ENCODE results near the gene HES4. TPM values are rescaled to one million over a fixed set of nuclear protein-coding genes. Genes with fewer than 3 reads are reported as not detected.

Gene HES4
- total and polyA plus RNA-seq, 2 of the 13 experiments (the other 11 are each of a cell fraction or from before 2014, with no cell fraction given): 8.8 to 10.6 TPM

GRCh38 chr1:1041873-1042272 lies 42.0 kb upstream of the HES4 start:
- no peaks in the 10 kb centered on the region for H3K27me3 ChIP-seq (ENCODE audit: control insufficient read depth in 1 of 2, insufficient read depth in 2 of 2, low read length in 2 of 2)
- no TSS peak for BruUV-seq (replicated peaks)
- no peak overlapping the region for H3K27ac ChIP-seq (ENCODE audit: extremely low read length, insufficient read depth, low read length)
- no peak overlapping the region for H3K4me2 ChIP-seq (ENCODE audit: low read depth, low read length)
- ChIA-PET POLR2A (no interaction called here), CTCF (ENCODE audit: low intra/inter-chr PET ratio, low total read pairs) (no interaction called here)
- 88% methylated on average over 11 of the region's 25 CpGs for WGBS (ENCODE audit: low lambda C conversion rate)
- ATAC-seq: no peak
- no peak for FAIRE-seq
- TF ChIP-seq RBFOX2 (IDR thresholded peaks at IDR 0.05; ENCODE audit: low read depth, low read length) (peak; percentile 44; the same call in 1 of the 2 replicates), SKI (IDR thresholded peaks at IDR 0.05; ENCODE audit: partially characterized antibody) (no peak), AGO2 (optimal IDR thresholded peaks at IDR 0.05; ENCODE audit: low read depth, low read length) (peak; percentile 51)
- H3K79me2 ChIP-seq (ENCODE audit: insufficient read depth, low read length): peaks cover 11% of the 10 kb centered on the region
- H4K20me1 ChIP-seq (ENCODE audit: insufficient read depth, low read length): peaks cover 10% of the 10 kb centered on the region; the same call in 1 of the 2 replicates
- in situ Hi-C loops (cut with HindIII; ENCODE audit: extremely low pct_ligation_motif_present, low pct_unique_long_range_greater_than_20kb) (no loop called here), intact Hi-C loops (cut with micrococcal nuclease; ENCODE audit: unreplicated experiment) (no loop called here)
- H3K9me3 ChIP-seq (ENCODE audit: low read length): no peaks in the 10 kb centered on the region
- H3K9ac ChIP-seq (ENCODE audit: insufficient read depth, low read depth, low read length): no peak overlapping the region
- H3K36me3 ChIP-seq (replicated peaks in 1 of 2; ENCODE audit: control insufficient read depth in 1 of 2, insufficient read depth in 2 of 2, low read length in 2 of 2): peaks cover 33 to 61% of the 10 kb centered on the region in 2 experiments; a peak in 4 of 5 replicates
- no peak for DNase-seq (ENCODE audit: low spot score)
- H3K4me1 ChIP-seq (ENCODE audit: insufficient read depth, low read length): peaks cover 21% of the 10 kb centered on the region
- H2AFZ ChIP-seq (ENCODE audit: low read length): no peak overlapping the region
- H3K4me3 ChIP-seq (replicated peaks in 1 of 3; ENCODE audit: insufficient read depth in 1 of 3, low read depth in 2 of 3, low read length in 3 of 3): no peak overlapping the region

DNA sequence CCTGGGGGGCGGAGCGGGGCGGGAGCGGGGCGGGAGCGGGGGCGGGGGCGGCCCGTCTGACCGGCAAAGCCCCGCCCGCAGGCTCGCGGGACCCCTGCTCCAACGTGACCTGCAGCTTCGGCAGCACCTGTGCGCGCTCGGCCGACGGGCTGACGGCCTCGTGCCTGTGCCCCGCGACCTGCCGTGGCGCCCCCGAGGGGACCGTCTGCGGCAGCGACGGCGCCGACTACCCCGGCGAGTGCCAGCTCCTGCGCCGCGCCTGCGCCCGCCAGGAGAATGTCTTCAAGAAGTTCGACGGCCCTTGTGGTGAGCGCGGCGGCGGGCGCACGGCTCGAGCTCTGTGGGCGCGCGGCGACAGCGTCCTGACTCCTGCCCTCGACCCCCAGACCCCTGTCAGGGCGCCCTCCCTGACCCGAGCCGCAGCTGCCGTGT lies 41.2 kb upstream of the HES4 start:
- CTCF ChIA-PET (ENCODE audit: low intra/inter-chr PET ratio, low total read pairs): no interaction called here
- FAIRE-seq: no peak
- Histone ChIP-seq H3K79me2 (ENCODE audit: insufficient read depth, low read length) (peaks cover 11% of the 10 kb centered on the region), H3K4me2 (ENCODE audit: low read depth, low read length) (no peak overlapping the region), H3K9me3 (ENCODE audit: low read length) (no peaks in the 10 kb centered on the region), H3K27ac (ENCODE audit: extremely low read length, insufficient read depth, low read length) (no peak overlapping the region), H2AFZ (ENCODE audit: low read length) (no peak overlapping the region), H3K4me1 (ENCODE audit: insufficient read depth, low read length) (peaks cover 29% of the 10 kb centered on the region), H3K27me3 (ENCODE audit: control insufficient read depth in 1 of 2, insufficient read depth in 2 of 2, low read length in 2 of 2) (no peaks in the 10 kb centered on the region), H3K9ac (ENCODE audit: insufficient read depth, low read depth, low read length) (no peak overlapping the region), H3K36me3 (replicated peaks in 1 of 2; ENCODE audit: control insufficient read depth in 1 of 2, insufficient read depth in 2 of 2, low read length in 2 of 2) (peaks cover 32 to 57% of the 10 kb centered on the region in 2 experiments; a peak in 4 of 5 replicates), H3K4me3 (replicated peaks in 1 of 3; ENCODE audit: insufficient read depth in 1 of 3, low read depth in 2 of 3, low read length in 3 of 3) (no peak overlapping the region), H4K20me1 (ENCODE audit: insufficient read depth, low read length) (peaks cover 10% of the 10 kb centered on the region; the same call in 1 of the 2 replicates)
- ATAC-seq: no peak
- WGBS (ENCODE audit: low lambda C conversion rate): 100% methylated on average over 18 of the region's 60 CpGs
- no peak for DNase-seq (ENCODE audit: low spot score)
- POLR2A ChIA-PET: no interaction called here
- intact Hi-C loops (cut with micrococcal nuclease; ENCODE audit: unreplicated experiment) (no loop called here), in situ Hi-C loops (cut with HindIII; ENCODE audit: extremely low pct_ligation_motif_present, low pct_unique_long_range_greater_than_20kb) (no loop called here)
- BruUV-seq (replicated peaks): no TSS peak
- TF ChIP-seq REPIN1 (CRISPR knock-in tag; IDR thresholded peaks at IDR 0.05; ENCODE audit: borderline replicate concordance, low read depth) (no peak), ELF4 (CRISPR knock-in tag; IDR thresholded peaks at IDR 0.05; ENCODE audit: borderline replicate concordance) (no peak), ZNF790 (CRISPR knock-in tag; IDR thresholded peaks at IDR 0.05; ENCODE audit: borderline replicate concordance) (no peak), NFKBIZ (CRISPR knock-in tag; IDR thresholded peaks at IDR 0.05) (no peak)

Data from HepG2 (cell line).